ENCODE results near the gene SPINT2.

- TF ChIP-seq CTCF (conservative IDR thresholded peaks at IDR 0.05; ENCODE audit: low read depth, low read length) (no peak), EZH2 (IDR thresholded peaks at IDR 0.05; ENCODE audit: borderline replicate concordance, low read depth, low read length, poor library complexity, severe bottlenecking) (no peak)
Observed at GRCh38 chr19:38319421-38320258, 55.3 kb downstream of the SPINT2 start, which contains the start of gene KCNK6.

Measured in A673 (cell line).